ENCODE results near the gene ASTL. TPM values are rescaled to one million over a fixed set of nuclear protein-coding genes. Genes with fewer than 3 reads are reported as not detected.

The ASTL gene
- total and polyA plus RNA-seq, 5 experiments from 2014 or later: 0.50 to 6.8 (median 3.0) TPM; not detected in 1

- peak overlapping the region in 1 of 10 donors; percentile 70 for H3K27ac Mint-ChIP-seq
Observed at GRCh38 chr2:96073170-96073775, 65.0 kb downstream of the ASTL start.

More at GRCh38 chr2:96073170-96073775, 65.0 kb downstream of the ASTL start:
- peaks cover 0 to 20% (median 9%) of the 10 kb centered on the region in 3 donors for H3K36me3 Mint-ChIP-seq
- DNase-seq: no peak
- H3K4me1 Mint-ChIP-seq: no peaks in the 10 kb centered on the region
- ATAC-seq: no peak
- no peak overlapping the region for H3K4me3 Mint-ChIP-seq
- H3K27me3 Mint-ChIP-seq: peaks cover 0 to 6% (median 0%) of the 10 kb centered on the region in 5 donors
- POLR2A ChIA-PET: interaction anchor here (0.5 kb wide), 1 partner anchor 29 kb away, joined by 4 read pairs; no protein-coding TSS in a partner anchor
- H3K9me3 Mint-ChIP-seq: peaks cover 0 to 27% (median 13%) of the 10 kb centered on the region in 9 donors

Other genes starting within 250 kb of the ASTL start
- gene ANKRD36C, start 146.7 kb downstream of the ASTL start, total RNA-seq: 10 to 100 TPM; 67.1 to 71.8 TPM
- gene ANKRD36C, start 146.7 kb downstream of the ASTL start, polyA plus RNA-seq: 10 to 100 TPM in 2 of 3 donors, 1 to 10 TPM in 1; 8.4 to 13.6 (median 12.9) TPM
- gene GPAT2, start 103.6 kb downstream of the ASTL start, total RNA-seq: 10 to 100 TPM in 1 of 2 experiments, 1 to 10 TPM in 1; 9.9 to 11.7 TPM
- 1 to 10 TPM; 1.1 to 8.8 (median 4.2) TPM for gene GPAT2, start 103.6 kb downstream of the ASTL start, polyA plus RNA-seq
- under 1 TPM in 1 of 2 experiments, not detected in 1; 0.22 TPM for gene ADRA2B, start 21.9 kb downstream of the ASTL start, total RNA-seq
- not detected for gene ADRA2B, start 21.9 kb downstream of the ASTL start, polyA plus RNA-seq
- gene DUSP2, start 6.9 kb upstream of the ASTL start, total RNA-seq: 10 to 100 TPM; 31.5 to 36.5 TPM
- 100 to 1,000 TPM in 1 of 3 donors, 10 to 100 TPM in 2; 24.3 to 459 (median 60.7) TPM for gene DUSP2, start 6.9 kb upstream of the ASTL start, polyA plus RNA-seq
- 10 to 100 TPM; 87.5 to 99.3 TPM for gene STARD7, start 70.3 kb upstream of the ASTL start, total RNA-seq
- gene STARD7, start 70.3 kb upstream of the ASTL start, polyA plus RNA-seq: 100 to 1,000 TPM; 114 to 143 (median 137) TPM
- gene TMEM127, start 127.5 kb upstream of the ASTL start, total RNA-seq: 10 to 100 TPM; 32.2 to 39.5 TPM
- gene TMEM127, start 127.5 kb upstream of the ASTL start, polyA plus RNA-seq: 10 to 100 TPM; 22.1 to 35.7 (median 22.3) TPM
- gene CIAO1, start 127.7 kb upstream of the ASTL start, total RNA-seq: 10 to 100 TPM; 86.3 to 88.6 TPM
- gene CIAO1, start 127.7 kb upstream of the ASTL start, polyA plus RNA-seq: 100 to 1,000 TPM in 1 of 3 donors, 10 to 100 TPM in 2; 85.5 to 106 (median 95.2) TPM
- gene SNRNP200, start 167.0 kb upstream of the ASTL start, total RNA-seq: 100 to 1,000 TPM; 237 to 246 TPM
- 100 to 1,000 TPM in 1 of 3 donors, 10 to 100 TPM in 2; 61.8 to 111 (median 90.3) TPM for gene SNRNP200, start 167.0 kb upstream of the ASTL start, polyA plus RNA-seq
- 1 to 10 TPM; 1.4 to 1.8 TPM for gene ITPRIPL1, start 186.8 kb upstream of the ASTL start, total RNA-seq
- gene ITPRIPL1, start 186.8 kb upstream of the ASTL start, polyA plus RNA-seq: 1 to 10 TPM in 1 of 3 donors, under 1 TPM in 2; 0.47 to 8.6 (median 0.94) TPM
- gene NCAPH, start 197.3 kb upstream of the ASTL start, total RNA-seq: under 1 TPM; 0.26 to 0.77 TPM
- gene NCAPH, start 197.3 kb upstream of the ASTL start, polyA plus RNA-seq: under 1 TPM in 2 of 3 donors, not detected in 1; 0.52 to 0.86 TPM

Measured in naive thymus-derived CD8-positive, alpha-beta T cell (primary cell).